Esophagus muscularis mucosa (tissue), 3 donors: ENCODE measurements around the gene PID1.

Source experiments
- POLR2AphosphoS5 ChIP-seq, 2 donors: sonication (generic); formaldehyde crosslinking; IDR thresholded peaks; one replicate each; pipeline ENCODE4 v1.6.1; 2017; ENCODE audit warnings: antibody characterized with exemption in 2 of 2
- TF ChIP-seq, protein P1 (sequence below), 3 experiments: fragments of 200-600 bp in 2 of 3; fragments of 450-650 bp in 1 of 3; sonication (generic) in 2 of 3; IDR thresholded peaks; one replicate each; pipeline ENCODE4 v1.5.1; 2017 to 2019; ENCODE audit warnings: antibody characterized with exemption in 3 of 3, mild to moderate bottlenecking in 2 of 3, moderate library complexity in 1 of 3

DNA sequence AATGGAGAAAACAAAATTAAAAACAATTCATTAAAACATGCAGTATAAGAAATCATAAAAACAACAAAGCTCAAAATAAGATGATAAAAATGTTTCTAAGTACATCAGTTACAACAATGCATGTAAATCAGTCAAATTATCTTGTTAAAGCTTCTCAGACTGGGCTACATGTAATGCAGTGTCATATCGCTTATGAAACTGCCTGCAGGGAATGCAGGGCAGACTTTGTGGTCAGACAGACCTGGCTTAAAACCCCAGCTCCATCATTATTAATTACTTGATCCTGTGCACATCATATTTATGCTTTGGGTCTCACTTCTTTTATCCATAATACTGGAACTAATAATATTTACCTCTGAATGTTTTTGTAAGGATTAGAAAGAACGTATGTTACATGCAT, 74.6 kb downstream of the PID1 start:
- TF ChIP-seq, protein P1, sequence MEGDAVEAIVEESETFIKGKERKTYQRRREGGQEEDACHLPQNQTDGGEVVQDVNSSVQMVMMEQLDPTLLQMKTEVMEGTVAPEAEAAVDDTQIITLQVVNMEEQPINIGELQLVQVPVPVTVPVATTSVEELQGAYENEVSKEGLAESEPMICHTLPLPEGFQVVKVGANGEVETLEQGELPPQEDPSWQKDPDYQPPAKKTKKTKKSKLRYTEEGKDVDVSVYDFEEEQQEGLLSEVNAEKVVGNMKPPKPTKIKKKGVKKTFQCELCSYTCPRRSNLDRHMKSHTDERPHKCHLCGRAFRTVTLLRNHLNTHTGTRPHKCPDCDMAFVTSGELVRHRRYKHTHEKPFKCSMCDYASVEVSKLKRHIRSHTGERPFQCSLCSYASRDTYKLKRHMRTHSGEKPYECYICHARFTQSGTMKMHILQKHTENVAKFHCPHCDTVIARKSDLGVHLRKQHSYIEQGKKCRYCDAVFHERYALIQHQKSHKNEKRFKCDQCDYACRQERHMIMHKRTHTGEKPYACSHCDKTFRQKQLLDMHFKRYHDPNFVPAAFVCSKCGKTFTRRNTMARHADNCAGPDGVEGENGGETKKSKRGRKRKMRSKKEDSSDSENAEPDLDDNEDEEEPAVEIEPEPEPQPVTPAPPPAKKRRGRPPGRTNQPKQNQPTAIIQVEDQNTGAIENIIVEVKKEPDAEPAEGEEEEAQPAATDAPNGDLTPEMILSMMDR (IDR thresholded peaks at IDR 0.05), result no peak
- TF ChIP-seq POLR2AphosphoS5 (IDR thresholded peaks at IDR 0.05), result no peak
